Omental fat pad (tissue), 4 donors: ENCODE data around the gene NCR1. TPM values are rescaled to one million over a fixed set of nuclear protein-coding genes. Genes with fewer than 3 reads are reported as not detected.
"Not testable (repeated sequence)": the region's sequence is repeated elsewhere in the genome, so short reads cannot be mapped to it uniquely, and the experiment has no call there.

Experiments
- ATAC-seq: fragments of 150-250 bp; one replicate; pipeline ENCODE4 v1.9.1; 2016; ENCODE audit warnings: mild to moderate bottlenecking, moderate library complexity; ENCODE audit not compliant: low FRiP score
- DNase-seq: peaks from one replicate; pipeline ENCODE4 v3.0.0-alpha.2; 2019; ENCODE audit warnings: low spot score
- small RNA-seq: library from RNA; depleted of rRNA; stranded (forward); fragments of <200 nt; gene quantifications from one replicate; pipeline ENCODE3, GENCODE V24; 2016
- total RNA-seq, 4 donors: library from RNA; depleted of rRNA; stranded (reverse); fragments of >200 nt; gene quantifications; one replicate each; pipeline ENCODE4 v1.1.0, GENCODE V29; 2016
- TF ChIP-seq, protein P1 (sequence below), 3 donors: fragments of 450-650 bp; IDR thresholded peaks; one replicate each; pipeline ENCODE4 v1.5.1; 2016 to 2017; ENCODE audit warnings: antibody characterized with exemption in 3 of 3, mild to moderate bottlenecking in 3 of 3, moderate library complexity in 2 of 3

NCR1 gene
- total RNA-seq, 4 donors from 2014 or later: 0.72 to 2.3 TPM; not detected in 2

DNA sequence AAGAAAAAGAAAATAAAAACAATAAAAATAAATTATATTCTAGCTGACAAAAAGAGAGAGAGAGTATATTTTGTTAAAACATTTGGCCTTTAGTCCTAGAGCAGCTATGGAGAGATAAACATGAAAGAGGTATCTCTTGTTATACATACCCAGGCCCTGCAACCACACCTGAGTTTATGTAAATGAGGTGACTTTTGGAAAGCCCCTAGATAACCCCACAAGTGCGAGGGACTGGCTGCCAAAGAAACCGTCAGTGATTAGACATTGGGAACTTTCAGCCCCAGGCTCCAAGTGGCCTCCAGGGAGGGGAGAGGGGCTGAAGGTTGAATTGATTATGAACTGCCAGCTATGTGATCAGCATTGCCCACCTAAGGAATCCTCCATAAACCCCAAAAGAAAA, 43.5 kb downstream of the NCR1 start:
- TF ChIP-seq, protein P1, sequence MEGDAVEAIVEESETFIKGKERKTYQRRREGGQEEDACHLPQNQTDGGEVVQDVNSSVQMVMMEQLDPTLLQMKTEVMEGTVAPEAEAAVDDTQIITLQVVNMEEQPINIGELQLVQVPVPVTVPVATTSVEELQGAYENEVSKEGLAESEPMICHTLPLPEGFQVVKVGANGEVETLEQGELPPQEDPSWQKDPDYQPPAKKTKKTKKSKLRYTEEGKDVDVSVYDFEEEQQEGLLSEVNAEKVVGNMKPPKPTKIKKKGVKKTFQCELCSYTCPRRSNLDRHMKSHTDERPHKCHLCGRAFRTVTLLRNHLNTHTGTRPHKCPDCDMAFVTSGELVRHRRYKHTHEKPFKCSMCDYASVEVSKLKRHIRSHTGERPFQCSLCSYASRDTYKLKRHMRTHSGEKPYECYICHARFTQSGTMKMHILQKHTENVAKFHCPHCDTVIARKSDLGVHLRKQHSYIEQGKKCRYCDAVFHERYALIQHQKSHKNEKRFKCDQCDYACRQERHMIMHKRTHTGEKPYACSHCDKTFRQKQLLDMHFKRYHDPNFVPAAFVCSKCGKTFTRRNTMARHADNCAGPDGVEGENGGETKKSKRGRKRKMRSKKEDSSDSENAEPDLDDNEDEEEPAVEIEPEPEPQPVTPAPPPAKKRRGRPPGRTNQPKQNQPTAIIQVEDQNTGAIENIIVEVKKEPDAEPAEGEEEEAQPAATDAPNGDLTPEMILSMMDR (IDR thresholded peaks at IDR 0.05): no peak
- ATAC-seq (no peak), DNase-seq (no peak)

DNA sequence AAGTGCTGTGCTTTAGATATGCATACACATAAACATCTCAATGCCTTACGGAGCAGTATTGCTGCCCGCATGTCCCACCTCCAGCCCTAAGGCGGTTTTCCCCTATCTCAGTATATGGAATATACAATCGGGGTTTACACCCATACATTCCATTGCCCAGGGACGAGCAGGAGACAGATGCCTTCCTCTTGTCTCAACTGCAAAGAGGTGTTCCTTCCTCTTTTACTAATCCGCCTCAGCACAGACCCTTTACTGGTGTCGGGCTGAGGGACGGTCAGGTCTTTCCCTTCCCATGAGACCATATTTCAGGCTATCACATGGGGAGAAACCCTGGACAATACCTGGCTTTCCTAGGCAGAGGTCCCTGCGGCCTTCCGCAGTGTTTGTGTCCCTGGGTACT, 44.6 kb downstream of the NCR1 start:
- not testable (repeated sequence) for DNase-seq, ATAC-seq

DNA sequence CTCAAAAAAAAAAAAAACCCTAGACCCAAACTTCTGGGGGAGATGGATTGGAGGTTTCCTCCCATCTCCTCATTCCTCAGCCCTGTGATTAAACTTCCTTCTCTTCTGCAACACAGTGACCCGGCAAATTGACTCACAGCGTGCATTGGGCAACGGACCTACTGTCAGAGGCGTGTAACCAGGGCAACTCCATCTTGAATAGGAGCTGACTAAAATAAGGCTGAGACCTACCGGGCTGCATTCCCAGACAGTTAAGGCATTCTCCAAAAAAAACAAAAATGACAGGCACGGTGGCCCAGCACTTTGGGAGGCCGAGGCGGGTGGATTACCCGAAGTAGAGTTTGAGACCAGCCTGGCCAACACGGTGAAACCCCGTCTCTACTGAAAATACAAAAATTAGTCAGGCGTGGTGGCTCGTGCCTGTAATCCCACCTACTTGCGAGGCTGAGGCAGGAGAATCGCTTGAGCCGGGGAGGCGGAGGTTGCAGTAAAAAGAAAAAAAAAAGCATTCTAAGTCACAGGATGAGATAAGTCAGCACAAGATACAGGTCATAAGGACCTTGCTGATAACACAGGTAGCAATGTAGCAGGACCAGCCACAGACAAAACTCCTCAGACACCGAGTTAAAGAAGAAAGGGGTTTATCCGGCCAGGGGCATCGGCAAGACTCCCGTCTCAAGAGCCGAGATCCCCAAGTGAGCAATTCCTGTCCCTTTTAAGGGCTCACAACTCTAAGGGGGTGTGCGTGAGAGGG, 46.8 kb downstream of the NCR1 start:
- TF ChIP-seq, protein P1 (IDR thresholded peaks at IDR 0.05): no peak
- ATAC-seq (no peak), DNase-seq (no peak)

DNA sequence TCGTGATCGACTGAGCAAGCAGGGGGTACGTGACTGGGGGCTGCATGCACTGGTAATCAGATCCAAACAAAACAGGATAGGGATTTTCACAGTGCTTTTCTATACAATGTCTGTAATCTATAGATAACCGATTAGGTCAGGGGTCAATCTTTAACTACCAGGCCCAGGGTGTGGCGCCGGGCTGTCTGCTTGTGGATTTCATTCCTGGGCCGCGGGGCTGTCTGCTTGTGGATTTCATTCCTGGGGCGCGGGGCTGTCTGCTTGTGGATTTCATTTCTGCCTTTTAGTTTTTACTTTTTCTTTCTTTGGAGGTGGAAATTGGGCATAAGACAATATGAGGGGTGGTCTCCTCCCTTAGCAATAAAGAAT, 47.4 kb downstream of the NCR1 start:
- not testable (repeated sequence) for ATAC-seq, DNase-seq

DNA sequence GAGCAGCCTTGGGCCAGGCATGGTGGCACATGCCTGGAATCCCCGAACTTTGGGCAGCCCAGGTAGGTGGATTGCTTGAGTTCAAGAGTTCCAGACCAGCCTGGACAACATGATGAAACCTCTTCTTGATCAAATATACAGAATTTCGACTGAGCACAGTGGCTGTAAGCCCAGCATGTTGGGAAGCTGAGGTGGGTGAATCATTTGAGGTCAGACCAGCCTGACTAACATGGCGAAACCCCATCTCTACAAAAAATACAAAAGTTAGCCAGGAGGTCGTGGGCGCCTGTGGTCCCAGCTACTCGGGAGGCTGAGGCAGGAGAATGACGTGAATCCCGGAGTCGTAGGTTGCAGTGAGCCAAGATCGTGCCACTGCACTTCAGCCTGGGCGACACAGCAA, 49.4 kb downstream of the NCR1 start:
- ATAC-seq (no peak), DNase-seq (no peak)
- TF ChIP-seq, protein P1 (IDR thresholded peaks at IDR 0.05): no peak

DNA sequence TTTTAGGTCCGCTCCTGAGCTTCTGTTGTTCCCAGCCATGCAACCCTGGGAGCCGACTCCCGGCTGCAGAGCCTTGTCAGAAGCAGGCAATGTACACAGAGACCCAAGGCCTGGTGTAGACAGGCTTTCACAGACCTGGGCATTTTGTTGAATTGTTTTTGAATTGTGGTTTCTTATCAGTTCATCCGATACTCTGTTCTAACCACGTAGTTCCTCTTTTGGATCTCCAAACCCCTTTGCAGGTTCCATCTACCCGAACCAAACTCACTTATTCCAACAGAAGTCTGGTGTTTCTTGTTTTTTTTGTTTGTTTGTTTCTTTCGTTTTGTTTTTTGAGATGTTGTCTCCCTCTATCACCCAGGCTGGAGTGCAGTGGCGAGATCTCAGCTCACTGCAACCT, 53.9 kb downstream of the NCR1 start:
- no peak for ATAC-seq
- no peak for DNase-seq
- TF ChIP-seq, protein P1 (IDR thresholded peaks at IDR 0.05): no peak

Small RNA genes within 50 kb of the gene (small RNA-seq; reads per million reads assigned to genes)
- gene AC011476.8: not detected
- not detected for gene RNU6-222P

Other genes starting within 250 kb of the NCR1 start
- gene LILRB4, start 243.2 kb upstream of the NCR1 start, total RNA-seq: 10 to 100 TPM in 2 of 4 donors, 1 to 10 TPM in 2; 7.8 to 36.7 (median 10.4) TPM
- not detected for gene KIR3DL3, start 181.7 kb upstream of the NCR1 start, total RNA-seq
- gene KIR2DL3, start 167.6 kb upstream of the NCR1 start, total RNA-seq: not detected
- gene KIR2DL1, start 136.4 kb upstream of the NCR1 start, total RNA-seq: under 1 TPM in 1 of 4 donors, not detected in 3; 0.36 TPM
- under 1 TPM in 1 of 4 donors, not detected in 3; 0.72 TPM for gene KIR2DL4, start 102.5 kb upstream of the NCR1 start, total RNA-seq
- gene KIR3DL1, start 89.7 kb upstream of the NCR1 start, total RNA-seq: under 1 TPM in 1 of 4 donors, not detected in 3; 0.38 TPM
- not detected for gene KIR2DS4, start 73.5 kb upstream of the NCR1 start, total RNA-seq
- under 1 TPM in 2 of 4 donors, not detected in 2; 0.36 to 0.38 TPM for gene KIR3DL2, start 55.7 kb upstream of the NCR1 start, total RNA-seq
- gene FCAR, start 31.9 kb upstream of the NCR1 start, total RNA-seq: 10 to 100 TPM in 1 of 4 donors, 1 to 10 TPM in 3; 5.5 to 11.2 (median 7.0) TPM
- not detected for gene NLRP7, start 41.4 kb downstream of the NCR1 start, total RNA-seq
- 1 to 10 TPM in 2 of 4 donors, not detected in 2; 2.4 TPM for gene NLRP2, start 60.2 kb downstream of the NCR1 start, total RNA-seq
- gene GP6, start 132.1 kb downstream of the NCR1 start, total RNA-seq: under 1 TPM in 1 of 4 donors, not detected in 3; 0.56 TPM
- 10 to 100 TPM in 2 of 4 donors, 1 to 10 TPM in 2; 8.2 to 14.1 (median 10.8) TPM for gene RDH13, start 157.0 kb downstream of the NCR1 start, total RNA-seq
- gene EPS8L1, start 169.7 kb downstream of the NCR1 start, total RNA-seq: 10 to 100 TPM in 2 of 4 donors, 1 to 10 TPM in 1, under 1 TPM in 1; 0.95 to 41.7 (median 15.5) TPM
- gene PPP1R12C, start 211.5 kb downstream of the NCR1 start, total RNA-seq: 100 to 1,000 TPM in 2 of 4 donors, 10 to 100 TPM in 2; 59.9 to 127 (median 107) TPM
- 1 to 10 TPM in 3 of 4 donors, not detected in 1; 1.9 to 7.2 (median 4.3) TPM for gene TNNT1, start 243.1 kb downstream of the NCR1 start, total RNA-seq